SK-N-SH treated with all-trans-retinoic acid at 6 μM for 48 hours (cell line): ENCODE results near the gene PTBP2.

Experiments
- ATAC-seq: fragments of 200-7000 bp; cut with Tn5 transposase; 3 replicates; pipeline ENCODE4 v1.9.1; 2020; ENCODE audit warnings: mild to moderate bottlenecking, moderate library complexity
- ARNTL ChIP-seq: fragments of 450-650 bp; formaldehyde crosslinking; IDR thresholded peaks from 2 replicates; pipeline ENCODE4 v1.5.0; 2020; ENCODE audit warnings: low read depth, mild to moderate bottlenecking, moderate library complexity, borderline replicate concordance
- BACH2 ChIP-seq: fragments of 250-450 bp; sonication (Bioruptor Pico); IDR thresholded peaks from 2 replicates; pipeline ENCODE4 v1.9.0; 2021; ENCODE audit warnings: mild to moderate bottlenecking, borderline replicate concordance
- CREB5 ChIP-seq: fragments of 250-450 bp; sonication (Bioruptor Pico); IDR thresholded peaks from 2 replicates; pipeline ENCODE4 v1.5.1; 2020; ENCODE audit warnings: low read depth, mild to moderate bottlenecking, moderate library complexity
- CSDC2 ChIP-seq: fragments of 250-450 bp; sonication (Bioruptor Pico); IDR thresholded peaks from 2 replicates; pipeline ENCODE4 v1.5.0; 2020; ENCODE audit warnings: mild to moderate bottlenecking, moderate library complexity
- CSRNP3 ChIP-seq: fragments of 250-450 bp; sonication (Bioruptor Pico); IDR thresholded peaks from 2 replicates; pipeline ENCODE4 v1.5.1; 2021; ENCODE audit warnings: mild to moderate bottlenecking, moderate library complexity
- GLIS3 ChIP-seq: fragments of 250-450 bp; sonication (Bioruptor Pico); IDR thresholded peaks from 2 replicates; pipeline ENCODE4 v1.5.0; 2020; ENCODE audit warnings: mild to moderate bottlenecking, moderate library complexity
- ISL1 ChIP-seq: fragments of 250-450 bp; sonication (Bioruptor Pico); IDR thresholded peaks from 2 replicates; pipeline ENCODE4 v2.1.2; 2022; ENCODE audit warnings: mild to moderate bottlenecking, moderate library complexity
- PATZ1 ChIP-seq: fragments of 250-450 bp; sonication (Bioruptor Pico); IDR thresholded peaks from 2 replicates; pipeline ENCODE4 v1.8.0; 2020; ENCODE audit warnings: mild to moderate bottlenecking, moderate library complexity, borderline replicate concordance
- POU6F1 ChIP-seq: fragments of 250-450 bp; sonication (Bioruptor Pico); IDR thresholded peaks from 2 replicates; pipeline ENCODE4 v1.8.0; 2021; ENCODE audit warnings: low read depth, mild to moderate bottlenecking, moderate library complexity, borderline replicate concordance
- PPARA ChIP-seq: fragments of 250-450 bp; sonication (Bioruptor Pico); IDR thresholded peaks from 2 replicates; pipeline ENCODE4 v1.5.0; 2020; ENCODE audit warnings: mild to moderate bottlenecking, borderline replicate concordance
- RARB ChIP-seq: fragments of 250-450 bp; sonication (Bioruptor Pico); IDR thresholded peaks from 2 replicates; pipeline ENCODE4 v1.8.0; 2021; ENCODE audit warnings: mild to moderate bottlenecking, moderate library complexity
- SNAI2 ChIP-seq: fragments of 250-450 bp; sonication (Bioruptor Pico); IDR thresholded peaks from 2 replicates; pipeline ENCODE4 v1.5.0; 2020; ENCODE audit warnings: mild to moderate bottlenecking, moderate library complexity
- TCF4 ChIP-seq: fragments of 250-450 bp; sonication (Bioruptor Pico); IDR thresholded peaks from 2 replicates; pipeline ENCODE4 v1.8.0; 2021; ENCODE audit warnings: mild to moderate bottlenecking, moderate library complexity, borderline replicate concordance
- TOX ChIP-seq: fragments of 250-450 bp; sonication (Bioruptor Pico); IDR thresholded peaks from 2 replicates; pipeline ENCODE4 v1.8.0; 2021; ENCODE audit warnings: mild to moderate bottlenecking, moderate library complexity, borderline replicate concordance
- TSHZ2 ChIP-seq: fragments of 250-450 bp; sonication (Bioruptor Pico); IDR thresholded peaks from 2 replicates; pipeline ENCODE4 v1.5.0; 2020; ENCODE audit warnings: mild to moderate bottlenecking, moderate library complexity
- ZC3H10 ChIP-seq: fragments of 250-450 bp; sonication (Bioruptor Pico); IDR thresholded peaks from 2 replicates; pipeline ENCODE4 v1.5.1; 2021; ENCODE audit warnings: mild to moderate bottlenecking, moderate library complexity
- ZFP3 ChIP-seq: fragments of 250-450 bp; sonication (Bioruptor Pico); IDR thresholded peaks from 2 replicates; pipeline ENCODE4 v1.5.0; 2020; ENCODE audit warnings: mild to moderate bottlenecking, moderate library complexity
- ZNF565 ChIP-seq: fragments of 450-650 bp; formaldehyde crosslinking; conservative IDR thresholded peaks from 2 replicates; pipeline ENCODE4 v1.5.0; 2020; ENCODE audit warnings: low read depth, mild to moderate bottlenecking, moderate library complexity
- ZNF70 ChIP-seq: fragments of 450-650 bp; formaldehyde crosslinking; IDR thresholded peaks from 2 replicates; pipeline ENCODE4 v1.5.0; 2020; ENCODE audit warnings: mild to moderate bottlenecking, moderate library complexity
- ZNF8 ChIP-seq: fragments of 450-650 bp; formaldehyde crosslinking; IDR thresholded peaks from 2 replicates; pipeline ENCODE4 v1.5.0; 2020; ENCODE audit warnings: mild to moderate bottlenecking, moderate library complexity

The PTBP2 gene

GRCh38 chr1:96772349-96772748, 50.8 kb downstream of the PTBP2 start:
- TF ChIP-seq CREB5 (no peak), RARB (no peak), CSDC2 (CRISPR knock-in tag) (no peak), ZNF565 (CRISPR knock-in tag) (no peak), GLIS3 (no peak), POU6F1 (CRISPR knock-in tag) (no peak), ZNF70 (CRISPR knock-in tag) (no peak), ISL1 (CRISPR knock-in tag) (no peak), ZNF8 (CRISPR knock-in tag) (no peak), BACH2 (no peak), ZFP3 (CRISPR knock-in tag) (no peak), CSRNP3 (CRISPR knock-in tag) (no peak)

GRCh38 chr1:96772972-96773371, 51.4 kb downstream of the PTBP2 start:
- no peak for ATAC-seq
- TF ChIP-seq ZFP3 (CRISPR knock-in tag) (no peak), PATZ1 (no peak), BACH2 (no peak), CSRNP3 (CRISPR knock-in tag) (no peak), ZNF8 (CRISPR knock-in tag) (no peak), CSDC2 (CRISPR knock-in tag) (no peak), ARNTL (CRISPR knock-in tag) (no peak), TCF4 (CRISPR knock-in tag) (no peak), PPARA (CRISPR knock-in tag) (no peak), TSHZ2 (CRISPR knock-in tag) (no peak), GLIS3 (no peak), SNAI2 (CRISPR knock-in tag) (no peak), POU6F1 (CRISPR knock-in tag) (no peak), TOX (CRISPR knock-in tag) (no peak), ZNF70 (CRISPR knock-in tag) (no peak), ZC3H10 (no peak)
- TF ChIP-seq, all 23 proteins: peak for 0

More at GRCh38 chr1:96772349-96772748, 50.8 kb downstream of the PTBP2 start:
- ATAC-seq, result no peak
